ENCODE results near the gene ELMO1.

The ELMO1 gene

GRCh38 chr7:37484426-37485073 lies 35.9 kb upstream of the ELMO1 start:
- no peak overlapping the region for H2AFZ ChIP-seq (ENCODE audit: low read depth, low read length)
- H3K79me2 ChIP-seq (ENCODE audit: insufficient read depth, low read length) = no peaks in the 10 kb centered on the region
- DNase-seq (no peak), ATAC-seq (ENCODE audit: insufficient read depth, low read depth) (no peak)
- no peaks in the 10 kb centered on the region for H3K27me3 ChIP-seq (ENCODE audit: insufficient read depth, low read length, poor library complexity)
- H3K36me3 ChIP-seq (ENCODE audit: insufficient read depth, low read length) = no peaks in the 10 kb centered on the region
- no peaks in the 10 kb centered on the region for H4K20me1 ChIP-seq (ENCODE audit: insufficient read depth, low read length)
- H3K27ac ChIP-seq (ENCODE audit: low read length) = no peak overlapping the region
- no peaks in the 10 kb centered on the region for H3K4me1 ChIP-seq (ENCODE audit: insufficient read depth, low read length)
- TF ChIP-seq CTCF (IDR thresholded peaks at IDR 0.05; ENCODE audit: borderline replicate concordance, extremely low read depth, low read length, poor library complexity, severe bottlenecking) (no peak), EZH2 (IDR thresholded peaks at IDR 0.05; ENCODE audit: borderline replicate concordance, low read depth, low read length, severe bottlenecking) (no peak)
- H3K4me2 ChIP-seq (ENCODE audit: insufficient read depth, low read length) = no peak overlapping the region
- no peak overlapping the region for H3K9ac ChIP-seq (ENCODE audit: low read depth, low read length)
- peaks cover 5% of the 10 kb centered on the region for H3K9me3 ChIP-seq (ENCODE audit: insufficient read depth, low read length, severe bottlenecking)
- H3K4me3 ChIP-seq (ENCODE audit: low read depth in 1 of 2, low read length in 2 of 2) = no peak overlapping the region

- no peak overlapping the region for H3K4me2 ChIP-seq (ENCODE audit: insufficient read depth, low read length)
- no peaks in the 10 kb centered on the region for H3K27me3 ChIP-seq (ENCODE audit: insufficient read depth, low read length, poor library complexity)
- TF ChIP-seq EZH2 (IDR thresholded peaks at IDR 0.05; ENCODE audit: borderline replicate concordance, low read depth, low read length, severe bottlenecking) (no peak), CTCF (IDR thresholded peaks at IDR 0.05; ENCODE audit: borderline replicate concordance, extremely low read depth, low read length, poor library complexity, severe bottlenecking) (no peak)
- H4K20me1 ChIP-seq (ENCODE audit: insufficient read depth, low read length) = no peaks in the 10 kb centered on the region
- H2AFZ ChIP-seq (ENCODE audit: low read depth, low read length) = no peak overlapping the region
- H3K79me2 ChIP-seq (ENCODE audit: insufficient read depth, low read length) = no peaks in the 10 kb centered on the region
- H3K9me3 ChIP-seq (ENCODE audit: insufficient read depth, low read length, severe bottlenecking) = peaks cover 5% of the 10 kb centered on the region
- no peak overlapping the region for H3K27ac ChIP-seq (ENCODE audit: low read length)
- ATAC-seq (ENCODE audit: insufficient read depth, low read depth) (no peak), DNase-seq (no peak)
- no peak overlapping the region for H3K9ac ChIP-seq (ENCODE audit: low read depth, low read length)
- no peaks in the 10 kb centered on the region for H3K36me3 ChIP-seq (ENCODE audit: insufficient read depth, low read length)
- H3K4me1 ChIP-seq (ENCODE audit: insufficient read depth, low read length) = no peaks in the 10 kb centered on the region
- no peak overlapping the region for H3K4me3 ChIP-seq (ENCODE audit: low read depth in 1 of 2, low read length in 2 of 2)
Measured at GRCh38 chr7:37483627-37484026, 35.0 kb upstream of the ELMO1 start.

GRCh38 chr7:37482953-37483352 lies 34.3 kb upstream of the ELMO1 start:
- Histone ChIP-seq H3K27me3 (ENCODE audit: insufficient read depth, low read length, poor library complexity) (peaks cover under 1% of the 10 kb centered on the region), H3K9ac (ENCODE audit: low read depth, low read length) (no peak overlapping the region), H3K27ac (ENCODE audit: low read length) (no peak overlapping the region), H3K36me3 (ENCODE audit: insufficient read depth, low read length) (no peaks in the 10 kb centered on the region), H2AFZ (ENCODE audit: low read depth, low read length) (no peak overlapping the region), H3K9me3 (ENCODE audit: insufficient read depth, low read length, severe bottlenecking) (peaks cover 1% of the 10 kb centered on the region), H4K20me1 (ENCODE audit: insufficient read depth, low read length) (no peaks in the 10 kb centered on the region), H3K4me3 (ENCODE audit: low read depth in 1 of 2, low read length in 2 of 2) (no peak overlapping the region), H3K4me2 (ENCODE audit: insufficient read depth, low read length) (no peak overlapping the region), H3K79me2 (ENCODE audit: insufficient read depth, low read length) (no peaks in the 10 kb centered on the region), H3K4me1 (ENCODE audit: insufficient read depth, low read length) (no peaks in the 10 kb centered on the region)
- TF ChIP-seq CTCF (IDR thresholded peaks at IDR 0.05; ENCODE audit: borderline replicate concordance, extremely low read depth, low read length, poor library complexity, severe bottlenecking) (no peak), EZH2 (IDR thresholded peaks at IDR 0.05; ENCODE audit: borderline replicate concordance, low read depth, low read length, severe bottlenecking) (no peak)
- DNase-seq (no peak), ATAC-seq (ENCODE audit: insufficient read depth, low read depth) (no peak)

Data from DND-41 (cell line).